ENCODE data around the gene TUFT1. TPM values are rescaled to one million over a fixed set of nuclear protein-coding genes. Genes with fewer than 3 reads are reported as not detected.

The TUFT1 gene
- total and polyA plus RNA-seq, 2 donors from 2014 or later, result 8.9 to 12.9 TPM

DNA sequence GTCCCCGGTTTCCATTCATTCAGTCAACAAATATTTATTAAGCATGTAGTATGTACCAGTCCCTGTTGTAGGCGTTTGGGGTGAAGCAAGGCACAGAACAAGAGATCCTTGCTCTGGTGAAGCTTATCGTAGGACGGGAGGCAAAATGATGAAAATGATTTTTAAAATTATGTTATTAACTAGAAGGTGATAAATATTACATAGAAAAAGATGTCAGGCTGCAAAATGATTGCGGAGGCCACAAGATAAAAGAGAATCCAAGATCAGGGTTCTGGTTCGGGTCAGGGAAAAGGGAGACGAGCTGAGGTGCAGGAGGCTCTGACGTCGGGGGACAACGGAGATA lies 29.5 kb upstream of the TUFT1 start:
- Histone ChIP-seq H3K9ac (ENCODE audit: low read length in 3 of 3) (peak overlapping the region in 1 of 3 donors; percentile 64), H3K27ac (ENCODE audit: low read depth in 2 of 2, low read length in 2 of 2) (peak overlapping the region; percentile 76 to 86), H3K27me3 (ENCODE audit: control insufficient read depth, insufficient read depth, low read length) (peaks cover 6% of the 10 kb centered on the region), H3K9me3 (ENCODE audit: control insufficient read depth in 2 of 3, insufficient read depth in 1 of 3, low read length in 3 of 3) (no peaks in the 10 kb centered on the region), H3K4me1 (ENCODE audit: control insufficient read depth in 2 of 3, insufficient read depth in 2 of 3, low read depth in 1 of 3, low read length in 3 of 3) (peaks cover 2 to 29% (median 13%) of the 10 kb centered on the region in 3 donors), H3K36me3 (ENCODE audit: control insufficient read depth in 2 of 3, insufficient read depth in 3 of 3, low read length in 3 of 3) (no peaks in the 10 kb centered on the region), H3K4me3 (ENCODE audit: low read length in 3 of 3) (peak overlapping the region; percentile 65 to 70 (median 65))
- FAIRE-seq (no peak), DNase-seq (no peak)
- TF ChIP-seq, protein P1, sequence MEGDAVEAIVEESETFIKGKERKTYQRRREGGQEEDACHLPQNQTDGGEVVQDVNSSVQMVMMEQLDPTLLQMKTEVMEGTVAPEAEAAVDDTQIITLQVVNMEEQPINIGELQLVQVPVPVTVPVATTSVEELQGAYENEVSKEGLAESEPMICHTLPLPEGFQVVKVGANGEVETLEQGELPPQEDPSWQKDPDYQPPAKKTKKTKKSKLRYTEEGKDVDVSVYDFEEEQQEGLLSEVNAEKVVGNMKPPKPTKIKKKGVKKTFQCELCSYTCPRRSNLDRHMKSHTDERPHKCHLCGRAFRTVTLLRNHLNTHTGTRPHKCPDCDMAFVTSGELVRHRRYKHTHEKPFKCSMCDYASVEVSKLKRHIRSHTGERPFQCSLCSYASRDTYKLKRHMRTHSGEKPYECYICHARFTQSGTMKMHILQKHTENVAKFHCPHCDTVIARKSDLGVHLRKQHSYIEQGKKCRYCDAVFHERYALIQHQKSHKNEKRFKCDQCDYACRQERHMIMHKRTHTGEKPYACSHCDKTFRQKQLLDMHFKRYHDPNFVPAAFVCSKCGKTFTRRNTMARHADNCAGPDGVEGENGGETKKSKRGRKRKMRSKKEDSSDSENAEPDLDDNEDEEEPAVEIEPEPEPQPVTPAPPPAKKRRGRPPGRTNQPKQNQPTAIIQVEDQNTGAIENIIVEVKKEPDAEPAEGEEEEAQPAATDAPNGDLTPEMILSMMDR (IDR thresholded peaks at IDR 0.05; ENCODE audit: borderline replicate concordance, extremely low read depth, insufficient read depth), result no peak
- intact Hi-C loops (cut with DNase I), result no loop called here

DNA sequence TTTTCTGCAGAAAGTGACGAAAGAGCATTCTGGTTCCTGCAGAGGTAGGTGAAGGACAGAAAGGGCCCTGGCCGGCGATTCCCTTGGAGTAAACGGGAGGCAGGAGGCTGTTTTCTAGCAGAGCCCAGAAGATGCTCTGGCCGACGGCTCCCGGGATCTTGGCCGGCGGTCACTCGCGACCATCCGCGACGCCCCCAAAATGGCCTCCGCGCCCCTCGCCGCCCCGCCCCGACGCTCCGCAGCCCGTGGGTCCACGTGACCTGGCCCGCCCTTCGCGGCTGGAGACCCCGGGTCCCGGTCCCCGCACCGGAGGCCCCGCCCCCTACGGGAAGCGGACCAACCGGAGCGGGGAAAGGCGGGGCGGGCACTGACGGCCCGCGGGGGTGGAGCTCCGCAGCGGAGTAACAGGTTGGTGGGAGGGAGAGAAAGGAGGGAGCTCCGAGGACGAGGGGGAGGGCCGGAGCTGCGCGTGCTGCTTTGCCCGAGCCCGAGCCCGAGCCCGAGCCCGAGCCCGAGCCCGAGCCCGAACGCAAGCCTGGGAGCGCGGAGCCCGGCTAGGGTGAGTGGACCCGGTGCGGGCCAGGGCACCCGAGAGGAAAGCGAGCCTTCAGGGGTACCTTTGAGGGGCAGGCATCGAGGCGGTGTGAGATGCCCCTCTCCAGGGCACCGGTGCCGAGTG lies 29.0 kb upstream of the TUFT1 start, which contains the start of gene CGN:
CGN (plus strand) TSS at position 431 of the 679 bp plus-strand sequence. CDS start 7,133 bp downstream, outside the sequence.
- Histone ChIP-seq H3K36me3 (ENCODE audit: control insufficient read depth in 2 of 3, insufficient read depth in 3 of 3, low read length in 3 of 3) (no peaks in the 10 kb centered on the region), H3K4me1 (ENCODE audit: control insufficient read depth in 2 of 3, insufficient read depth in 2 of 3, low read depth in 1 of 3, low read length in 3 of 3) (peaks cover 2 to 30% (median 13%) of the 10 kb centered on the region in 3 donors), H3K27ac (ENCODE audit: low read depth in 2 of 2, low read length in 2 of 2) (peak within 1 kb of the TSS; percentile 80 to 86), H3K9me3 (ENCODE audit: control insufficient read depth in 2 of 3, insufficient read depth in 1 of 3, low read length in 3 of 3) (no peaks in the 10 kb centered on the region), H3K9ac (ENCODE audit: low read length in 3 of 3) (peak within 1 kb of the TSS; percentile 64 to 91 (median 89)), H3K27me3 (ENCODE audit: control insufficient read depth, insufficient read depth, low read length) (peaks cover 6% of the 10 kb centered on the region), H3K4me3 (ENCODE audit: low read length in 3 of 3) (peak within 1 kb of the TSS; percentile 67 to 72 (median 70))
- FAIRE-seq, result no peak
- intact Hi-C loops (cut with DNase I), result no loop called here
- peak; percentile 96 to 98 (median 97) for DNase-seq
- TF ChIP-seq, protein P1 (IDR thresholded peaks at IDR 0.05; ENCODE audit: borderline replicate concordance, extremely low read depth, insufficient read depth), result no peak

DNA sequence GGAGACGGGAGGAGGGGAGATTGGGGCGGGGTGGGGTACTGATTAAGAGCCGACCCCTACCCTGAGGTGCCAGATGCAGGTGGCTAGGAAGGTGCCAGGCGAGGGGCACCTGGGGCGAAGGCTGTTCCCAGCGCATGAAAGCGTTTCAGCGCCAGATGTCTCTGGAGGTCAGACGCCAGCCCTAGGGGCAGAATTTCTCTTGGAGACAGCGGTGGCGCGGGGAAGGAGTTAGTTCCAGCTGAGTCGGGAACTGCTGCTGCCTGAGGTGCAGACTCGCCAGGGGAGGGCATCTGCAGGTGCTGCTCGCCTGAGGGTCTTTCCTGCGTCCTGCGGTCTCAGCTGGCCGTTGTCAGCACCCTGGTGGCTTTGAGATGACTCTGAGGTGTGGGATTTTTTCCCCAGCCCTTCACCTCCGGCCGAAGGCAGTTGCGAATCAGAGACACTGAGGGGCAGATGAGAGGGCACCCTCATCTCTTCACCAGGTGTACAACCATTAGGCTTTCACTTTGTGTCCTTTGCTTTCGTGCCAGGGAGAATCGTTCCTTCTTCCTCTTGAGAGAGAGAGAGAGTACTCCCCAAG lies 28.4 kb upstream of the TUFT1 start:
- Histone ChIP-seq H3K4me1 (ENCODE audit: control insufficient read depth in 2 of 3, insufficient read depth in 2 of 3, low read depth in 1 of 3, low read length in 3 of 3) (peaks cover 2 to 32% (median 13%) of the 10 kb centered on the region in 3 donors), H3K4me3 (ENCODE audit: low read length in 3 of 3) (peak overlapping the region; percentile 56 to 72 (median 67)), H3K36me3 (ENCODE audit: control insufficient read depth in 2 of 3, insufficient read depth in 3 of 3, low read length in 3 of 3) (no peaks in the 10 kb centered on the region), H3K27ac (ENCODE audit: low read depth in 2 of 2, low read length in 2 of 2) (peak overlapping the region; percentile 80 to 86), H3K9ac (ENCODE audit: low read length in 3 of 3) (peak overlapping the region; percentile 23 to 91 (median 89)), H3K27me3 (ENCODE audit: control insufficient read depth, insufficient read depth, low read length) (peaks cover 6% of the 10 kb centered on the region), H3K9me3 (ENCODE audit: control insufficient read depth in 2 of 3, insufficient read depth in 1 of 3, low read length in 3 of 3) (no peaks in the 10 kb centered on the region)
- intact Hi-C loops (cut with DNase I), result no loop called here
- FAIRE-seq, result no peak
- TF ChIP-seq, protein P1 (IDR thresholded peaks at IDR 0.05; ENCODE audit: borderline replicate concordance, extremely low read depth, insufficient read depth), result no peak
- peak; percentile 76 to 87 (median 79) for DNase-seq
